Progenitor cell of endocrine pancreas (in vitro differentiated cells): ENCODE measurements around the gene CUX1. TPM values are rescaled to one million over a fixed set of nuclear protein-coding genes. Genes with fewer than 3 reads are reported as not detected.

Experiments used
- DNase-seq: peaks from one replicate; pipeline ENCODE4 v3.0.0; 2021; ENCODE audit warnings: low spot score; ENCODE audit not compliant: unreplicated experiment
- H3K27ac Mint-ChIP-seq: 2 replicates; pipeline ENCODE4 v1.8.0; 2021; ENCODE audit warnings: mild to moderate bottlenecking, moderate library complexity, mixed read lengths
- H3K27me3 Mint-ChIP-seq: 2 replicates; pipeline ENCODE4 v1.8.0; 2021; ENCODE audit warnings: mixed read lengths
- H3K36me3 Mint-ChIP-seq: 2 replicates; pipeline ENCODE4 v1.8.0; 2022; ENCODE audit warnings: mixed read lengths; ENCODE audit not compliant: insufficient read depth
- H3K4me1 Mint-ChIP-seq: 2 replicates; pipeline ENCODE4 v1.8.0; 2021; ENCODE audit warnings: low read depth, mixed read lengths
- H3K4me3 Mint-ChIP-seq: 2 replicates; pipeline ENCODE4 v1.8.0; 2021; ENCODE audit warnings: low read depth, mild to moderate bottlenecking, moderate library complexity, mixed read lengths
- H3K9me3 Mint-ChIP-seq: 2 replicates; pipeline ENCODE4 v1.8.0; 2021; ENCODE audit warnings: low read depth, mixed read lengths
- total RNA-seq: library from RNA; stranded (reverse); gene quantifications from 2 replicates; pipeline ENCODE4 v1.2.1, GENCODE V29; 2021
- TF ChIP-seq, protein P1 (sequence below): fragments of 200-600 bp; sonication (generic); IDR thresholded peaks from one replicate; pipeline ENCODE4 v1.5.0; 2021; ENCODE audit warnings: antibody characterized with exemption, mild to moderate bottlenecking; ENCODE audit not compliant: unreplicated experiment

The CUX1 gene
- total RNA-seq, 1 donor from 2014 or later = 103 TPM

DNA sequence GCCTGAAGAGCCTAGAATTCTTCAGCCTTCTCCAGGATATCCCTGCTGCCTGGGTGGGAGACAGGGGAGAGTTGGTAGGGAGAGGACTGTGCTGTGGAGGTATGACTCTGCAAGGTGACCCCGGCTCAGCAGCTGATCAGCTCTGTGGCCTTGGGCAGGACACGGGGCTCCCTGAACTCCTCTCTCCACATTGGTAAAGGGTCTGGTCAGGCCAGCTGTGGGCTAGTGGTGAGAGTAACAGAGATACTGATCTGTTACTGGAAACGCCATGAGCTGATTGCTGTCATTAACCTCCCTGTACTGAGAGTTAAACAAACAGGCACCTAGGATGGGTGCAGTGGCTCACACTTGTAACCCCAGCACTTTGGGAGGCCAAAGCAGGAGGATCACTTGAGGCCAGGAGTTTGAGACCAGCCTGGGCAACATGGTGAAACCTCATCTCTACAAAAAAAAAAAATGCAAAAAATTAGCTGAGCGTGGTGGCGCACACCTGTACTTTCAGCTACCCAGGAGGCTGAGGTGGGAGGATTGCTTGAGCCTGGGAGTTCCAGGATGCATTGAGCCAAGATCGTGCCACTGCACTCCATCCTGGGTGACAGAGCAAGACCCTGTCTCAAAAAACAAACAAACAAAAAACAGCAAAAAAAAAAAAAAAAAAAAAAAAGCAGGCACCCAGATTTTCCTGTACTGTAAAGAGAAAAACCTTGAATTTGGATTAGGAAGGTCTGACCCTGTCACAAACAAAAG lies 151.5 kb downstream of the CUX1 start:
- H3K36me3 Mint-ChIP-seq = peaks cover 7% of the 10 kb centered on the region

DNA sequence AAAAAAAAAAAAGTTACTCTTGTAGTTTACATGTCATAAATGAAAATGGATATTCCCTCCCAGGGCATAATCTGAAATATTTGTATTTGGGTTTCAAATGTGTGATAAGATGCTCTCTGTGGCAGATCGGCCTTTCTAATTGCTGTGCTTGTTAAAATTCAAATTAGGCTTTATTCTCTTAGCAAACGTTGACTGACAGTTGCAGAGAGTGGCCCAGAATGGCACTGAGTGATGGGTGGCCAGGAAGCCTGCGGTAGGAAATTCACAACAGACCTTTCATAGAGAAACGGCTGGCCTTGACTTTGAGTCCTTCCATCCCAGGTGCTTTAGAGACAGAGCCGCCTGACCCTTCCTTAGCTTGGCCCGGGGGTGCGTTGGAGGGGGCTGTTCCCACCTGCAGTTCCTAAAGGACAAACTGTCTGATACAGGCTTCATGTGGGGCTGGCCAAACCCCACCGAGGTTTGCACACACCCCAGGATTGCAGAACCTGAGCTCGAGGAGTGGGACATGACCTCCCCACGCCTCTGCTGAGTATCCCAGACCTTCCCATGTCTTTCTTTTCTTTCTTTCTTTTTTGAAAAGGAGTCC lies 152.7 kb downstream of the CUX1 start:
- H3K4me3 Mint-ChIP-seq = no peak overlapping the region
- peaks cover 3% of the 10 kb centered on the region for H3K9me3 Mint-ChIP-seq
- no peaks in the 10 kb centered on the region for H3K27me3 Mint-ChIP-seq
- DNase-seq = no peak
- no peaks in the 10 kb centered on the region for H3K4me1 Mint-ChIP-seq
- TF ChIP-seq, protein P1, sequence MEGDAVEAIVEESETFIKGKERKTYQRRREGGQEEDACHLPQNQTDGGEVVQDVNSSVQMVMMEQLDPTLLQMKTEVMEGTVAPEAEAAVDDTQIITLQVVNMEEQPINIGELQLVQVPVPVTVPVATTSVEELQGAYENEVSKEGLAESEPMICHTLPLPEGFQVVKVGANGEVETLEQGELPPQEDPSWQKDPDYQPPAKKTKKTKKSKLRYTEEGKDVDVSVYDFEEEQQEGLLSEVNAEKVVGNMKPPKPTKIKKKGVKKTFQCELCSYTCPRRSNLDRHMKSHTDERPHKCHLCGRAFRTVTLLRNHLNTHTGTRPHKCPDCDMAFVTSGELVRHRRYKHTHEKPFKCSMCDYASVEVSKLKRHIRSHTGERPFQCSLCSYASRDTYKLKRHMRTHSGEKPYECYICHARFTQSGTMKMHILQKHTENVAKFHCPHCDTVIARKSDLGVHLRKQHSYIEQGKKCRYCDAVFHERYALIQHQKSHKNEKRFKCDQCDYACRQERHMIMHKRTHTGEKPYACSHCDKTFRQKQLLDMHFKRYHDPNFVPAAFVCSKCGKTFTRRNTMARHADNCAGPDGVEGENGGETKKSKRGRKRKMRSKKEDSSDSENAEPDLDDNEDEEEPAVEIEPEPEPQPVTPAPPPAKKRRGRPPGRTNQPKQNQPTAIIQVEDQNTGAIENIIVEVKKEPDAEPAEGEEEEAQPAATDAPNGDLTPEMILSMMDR = no peak
- no peak overlapping the region for H3K27ac Mint-ChIP-seq
- H3K36me3 Mint-ChIP-seq = peaks cover 4% of the 10 kb centered on the region

More for the DNA sequence above, 151.5 kb downstream of the CUX1 start:
- Mint-ChIP-seq H3K4me3 (no peak overlapping the region), H3K4me1 (peaks cover 3% of the 10 kb centered on the region), H3K9me3 (peaks cover 3% of the 10 kb centered on the region), H3K27me3 (no peaks in the 10 kb centered on the region), H3K27ac (no peak overlapping the region)
- TF ChIP-seq, protein P1 = no peak
- DNase-seq = no peak

DNA sequence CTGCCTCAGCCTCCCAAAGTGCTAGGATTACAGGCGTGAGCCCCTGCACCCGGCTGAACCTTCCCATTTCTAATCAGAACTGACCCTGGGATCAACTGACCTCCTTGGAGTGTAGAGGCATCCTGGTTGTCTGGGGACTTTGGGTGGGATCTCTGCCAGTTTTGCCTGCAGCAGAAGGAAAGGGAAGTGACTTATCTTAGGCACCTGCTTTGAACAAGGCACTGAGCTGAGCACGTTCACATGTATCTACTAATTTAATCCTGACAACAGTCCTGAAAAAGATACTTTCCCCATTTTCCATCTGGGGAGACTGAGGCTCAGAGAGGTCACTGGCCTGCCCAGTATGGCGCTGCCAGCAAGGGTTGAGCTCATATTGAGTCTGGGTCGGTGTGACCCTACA lies 153.4 kb downstream of the CUX1 start:
- H3K4me1 Mint-ChIP-seq = peaks cover 4% of the 10 kb centered on the region
- no peak overlapping the region for H3K4me3 Mint-ChIP-seq
- no peak overlapping the region for H3K27ac Mint-ChIP-seq
- H3K27me3 Mint-ChIP-seq = no peaks in the 10 kb centered on the region
- no peak for DNase-seq
- peaks cover 3% of the 10 kb centered on the region for H3K9me3 Mint-ChIP-seq
- H3K36me3 Mint-ChIP-seq = peaks cover 4% of the 10 kb centered on the region
- TF ChIP-seq, protein P1 = no peak

DNA sequence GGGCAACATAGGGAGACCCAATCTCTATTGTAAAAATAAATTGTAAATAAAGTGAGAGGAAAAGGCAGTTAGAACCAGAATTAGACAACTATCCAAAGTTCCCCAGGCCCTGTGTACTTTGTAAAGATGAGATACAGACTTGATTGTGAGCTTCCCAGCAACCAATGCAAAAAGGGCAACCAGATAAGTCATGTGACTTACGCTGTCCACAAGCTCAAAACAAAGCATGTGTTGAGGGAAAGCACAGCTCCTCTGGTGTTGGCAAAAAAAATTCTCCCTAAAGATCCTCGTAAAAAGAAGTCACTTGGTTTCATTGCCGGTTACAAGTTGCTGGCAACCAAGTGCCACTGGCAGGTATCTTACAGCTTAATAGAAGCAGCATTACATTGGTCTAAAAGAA lies 154.0 kb downstream of the CUX1 start:
- TF ChIP-seq, protein P1 = no peak
- Mint-ChIP-seq H3K4me1 (peaks cover 6% of the 10 kb centered on the region), H3K9me3 (peaks cover 3% of the 10 kb centered on the region), H3K27ac (no peak overlapping the region), H3K4me3 (no peak overlapping the region), H3K27me3 (no peaks in the 10 kb centered on the region), H3K36me3 (peaks cover 2% of the 10 kb centered on the region)
- DNase-seq = no peak

DNA sequence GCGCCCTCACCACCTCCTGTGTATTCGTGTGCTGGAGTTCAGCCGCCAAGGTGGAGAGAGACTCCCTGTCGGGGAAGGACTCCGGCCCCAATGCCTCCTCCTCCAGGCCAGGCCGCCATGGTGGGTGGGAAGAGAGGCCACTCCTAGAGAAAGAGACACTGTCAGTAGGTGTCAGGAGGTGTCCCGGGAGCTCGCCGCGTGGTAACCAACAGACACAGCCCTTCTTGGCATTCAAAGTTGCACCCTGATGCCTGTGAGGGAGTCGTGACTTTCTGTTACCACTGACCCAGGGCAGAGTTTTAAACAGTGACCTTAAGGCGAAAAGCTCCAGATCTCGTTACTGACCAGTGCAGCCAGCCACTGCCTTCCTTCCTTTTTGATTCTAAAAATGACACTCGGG lies 155.2 kb downstream of the CUX1 start:
- TF ChIP-seq, protein P1 = no peak
- no peak for DNase-seq
- Mint-ChIP-seq H3K4me1 (peaks cover 7% of the 10 kb centered on the region), H3K27ac (peak overlapping the region; percentile 69), H3K27me3 (no peaks in the 10 kb centered on the region), H3K36me3 (peaks cover 5% of the 10 kb centered on the region), H3K9me3 (peaks cover 3% of the 10 kb centered on the region), H3K4me3 (no peak overlapping the region)
